ENCODE measurements around the gene LIMS3.
"Not testable (repeated sequence)": the region's sequence is repeated elsewhere in the genome, so short reads cannot be mapped to it uniquely, and the experiment has no call there.

GRCh38 chr2:109908626-109909025, 10.1 kb downstream of the LIMS3 start:
- not testable (repeated sequence) for TF ChIP-seq CTCF, POLR2A (IDR thresholded peaks at IDR 0.05)
